NCI-H345 treated with DMSO at 0.1 percent for 48 hours (cell line): ENCODE data around the gene FMOD.

ENCODE experiments used
- DNase-seq: peaks from one replicate; lab custom pipeline; 2025; ENCODE audit not compliant: unreplicated experiment; lab: John Stamatoyannopoulos, UW

Gene FMOD

GRCh38 chr1:203351037-203351625 is at the start of gene FMOD:
FMOD (minus strand) TSS chr1:203351122; CDS start chr1:203348270, 2,852 bp downstream.
- DNase-seq = no peak

DNA sequence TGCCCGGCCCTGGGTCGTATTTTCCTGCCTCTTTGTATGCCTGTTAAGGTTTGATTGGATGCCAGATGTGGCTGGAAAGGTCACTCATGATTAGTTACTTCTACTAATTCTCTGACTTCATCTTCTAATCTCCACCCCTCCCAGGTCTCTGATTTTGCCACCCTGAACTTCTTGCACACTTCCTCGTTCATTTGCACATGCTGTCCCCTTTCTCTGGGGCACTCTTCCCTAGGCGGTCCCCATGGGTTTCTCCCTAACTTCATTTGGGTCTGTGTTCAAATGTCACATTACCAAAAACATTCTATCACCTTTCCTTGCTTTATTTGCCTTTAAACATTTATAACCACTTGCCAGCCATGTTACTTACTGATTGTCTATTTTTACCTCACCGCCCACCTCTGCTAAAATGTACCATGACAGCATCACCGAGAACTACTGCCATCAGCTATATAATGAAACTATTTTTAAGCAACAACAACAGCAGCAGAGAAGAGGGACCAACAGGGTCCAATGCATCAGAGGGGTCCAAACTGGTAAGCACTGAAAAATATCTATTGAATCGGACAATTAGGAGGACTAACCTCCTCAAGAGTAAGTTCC is 45.8 kb upstream of the FMOD start:
- no peak for DNase-seq

DNA sequence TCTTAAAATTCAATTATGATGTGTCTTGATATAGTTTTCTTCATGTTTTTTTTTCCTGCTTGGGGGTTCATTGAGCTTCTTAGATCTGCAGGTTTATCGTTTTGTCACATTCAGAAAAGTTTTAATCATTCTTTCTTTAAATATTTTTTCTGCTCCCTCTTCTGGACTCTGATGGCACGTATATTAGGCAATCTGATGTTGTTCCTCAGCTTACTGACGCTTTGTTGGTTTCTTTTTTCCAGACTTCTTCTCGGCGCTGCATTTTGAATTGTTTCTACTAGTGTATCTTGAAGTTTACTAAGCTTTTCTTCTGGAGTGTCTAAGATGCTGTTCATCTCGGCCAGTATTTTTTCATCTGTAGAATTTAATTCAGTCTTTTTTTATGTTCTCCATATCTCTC is 44.8 kb upstream of the FMOD start:
- no peak for DNase-seq

DNA sequence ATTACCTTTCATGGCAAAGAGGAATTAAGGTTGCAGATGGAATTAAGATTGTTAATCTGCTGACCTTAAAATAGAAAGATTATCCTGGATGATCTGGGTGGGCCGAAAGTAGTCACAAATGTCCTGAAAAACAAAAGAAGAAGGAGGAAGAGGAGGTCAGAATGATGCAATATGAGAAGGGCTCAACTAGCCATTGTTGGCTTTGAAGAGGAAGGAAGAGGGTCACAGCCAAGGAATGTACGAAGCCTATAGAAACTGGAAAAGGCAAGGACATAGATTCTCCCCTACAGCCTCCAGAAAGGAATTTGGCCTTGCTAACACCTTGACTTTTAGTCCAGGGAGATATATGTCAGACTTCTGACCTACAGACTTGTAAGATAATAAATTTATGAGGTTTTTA is 39.4 kb upstream of the FMOD start:
- no peak for DNase-seq

- DNase-seq = no peak
Measured at GRCh38 chr1:203388683-203389082, 37.8 kb upstream of the FMOD start.

- no peak for DNase-seq
Measured at GRCh38 chr1:203382026-203382425, 31.1 kb upstream of the FMOD start.

- no peak for DNase-seq
Measured at GRCh38 chr1:203381151-203381751, 30.3 kb upstream of the FMOD start.

GRCh38 chr1:203380420-203381150 is 29.7 kb upstream of the FMOD start:
- DNase-seq = no peak

DNA sequence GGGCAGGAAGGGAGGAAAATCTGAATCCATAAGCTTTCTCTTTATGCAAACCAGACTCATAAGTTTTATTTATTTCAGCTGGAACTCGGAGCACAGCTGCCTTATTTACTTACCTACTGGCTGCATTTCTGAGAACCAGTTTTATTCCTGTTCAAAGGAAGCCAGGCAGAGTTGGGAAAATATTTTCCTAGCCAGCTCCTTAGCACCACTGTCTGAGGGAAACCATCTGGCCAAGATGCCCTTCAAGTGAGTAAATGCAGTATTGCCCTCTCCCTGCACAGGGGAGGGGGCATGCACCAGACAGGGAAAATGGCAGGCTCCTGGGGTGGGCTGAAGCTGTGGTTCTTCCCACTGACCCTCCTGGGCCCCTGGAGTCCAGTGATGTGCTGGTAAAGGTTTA is 28.9 kb upstream of the FMOD start:
- DNase-seq = no peak

DNA sequence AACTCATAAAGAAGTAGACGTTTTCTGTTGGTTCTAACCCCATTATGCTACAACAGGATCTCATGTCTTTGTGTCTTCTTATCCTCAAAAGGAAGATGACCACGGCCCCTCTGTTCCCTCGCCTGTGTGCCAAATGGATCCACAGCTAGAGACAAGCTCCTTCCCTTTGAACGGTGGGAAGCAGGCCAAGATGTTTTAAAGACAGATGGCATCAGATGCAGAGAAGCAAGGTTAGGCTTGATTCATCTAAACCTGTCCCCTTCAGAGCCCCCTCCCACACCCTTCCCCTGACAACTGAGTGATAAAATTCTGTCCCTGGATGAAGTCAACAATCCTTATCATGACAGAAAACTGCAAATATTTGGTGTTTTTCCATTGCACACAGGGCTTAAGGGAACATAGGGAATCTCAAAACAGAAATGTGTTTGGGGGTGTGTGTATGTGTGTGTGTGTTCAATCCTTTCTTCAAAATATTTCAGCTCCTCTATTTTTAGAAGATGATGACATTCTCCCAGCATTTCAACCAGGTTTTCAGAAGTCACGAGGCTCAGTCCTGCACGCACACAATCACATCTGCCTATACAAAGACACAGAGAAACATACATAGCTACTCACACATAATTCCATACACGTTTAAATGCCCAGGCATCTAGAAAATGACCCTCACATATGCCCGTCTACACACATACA is 27.8 kb upstream of the FMOD start:
- no peak for DNase-seq

DNA sequence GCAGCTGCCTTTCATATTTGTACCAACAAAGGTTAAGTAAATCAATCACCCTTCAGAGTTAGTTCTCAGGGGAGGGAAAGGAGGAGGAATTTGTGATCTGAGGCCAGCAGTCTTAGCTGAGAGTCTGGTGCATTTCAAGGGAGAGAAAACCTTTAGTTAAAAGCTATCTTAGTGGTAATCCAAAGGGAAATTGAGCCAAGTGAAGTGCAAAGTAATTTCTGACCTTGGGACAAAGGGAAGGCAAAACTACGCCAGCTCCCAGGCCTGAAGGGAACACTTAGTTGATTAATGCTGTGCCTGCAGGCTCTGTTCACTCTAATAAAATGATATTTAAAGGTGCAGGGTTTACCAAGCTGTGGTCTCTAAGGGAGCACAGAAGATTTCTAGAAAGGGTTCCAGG is 23.1 kb upstream of the FMOD start:
- no peak for DNase-seq

- no peak for DNase-seq
Measured at GRCh38 chr1:203373002-203373401, 22.1 kb upstream of the FMOD start.

- DNase-seq = no peak
Measured at GRCh38 chr1:203371288-203371687, 20.4 kb upstream of the FMOD start.

DNA sequence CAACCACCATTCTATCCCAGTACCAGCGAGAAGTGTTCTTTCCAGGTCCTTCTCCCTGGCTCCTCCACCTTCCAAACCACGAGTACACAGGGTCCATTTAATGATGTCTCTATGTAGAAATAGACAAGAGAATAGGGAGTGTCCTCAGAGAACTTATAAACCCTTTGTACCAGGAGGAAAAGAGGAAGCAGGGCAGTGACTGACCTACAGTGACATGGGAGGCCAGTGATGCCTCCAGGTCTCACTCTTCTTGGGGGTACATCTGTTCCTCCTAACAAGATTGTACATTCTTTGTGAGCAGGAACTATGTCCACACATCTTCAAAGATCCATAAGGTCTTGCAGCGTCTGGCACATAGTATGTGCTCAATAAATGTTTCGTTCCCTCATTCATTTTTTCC is 18.7 kb upstream of the FMOD start:
- no peak for DNase-seq

- no peak for DNase-seq
Measured at GRCh38 chr1:203368624-203369451, 17.9 kb upstream of the FMOD start.

DNA sequence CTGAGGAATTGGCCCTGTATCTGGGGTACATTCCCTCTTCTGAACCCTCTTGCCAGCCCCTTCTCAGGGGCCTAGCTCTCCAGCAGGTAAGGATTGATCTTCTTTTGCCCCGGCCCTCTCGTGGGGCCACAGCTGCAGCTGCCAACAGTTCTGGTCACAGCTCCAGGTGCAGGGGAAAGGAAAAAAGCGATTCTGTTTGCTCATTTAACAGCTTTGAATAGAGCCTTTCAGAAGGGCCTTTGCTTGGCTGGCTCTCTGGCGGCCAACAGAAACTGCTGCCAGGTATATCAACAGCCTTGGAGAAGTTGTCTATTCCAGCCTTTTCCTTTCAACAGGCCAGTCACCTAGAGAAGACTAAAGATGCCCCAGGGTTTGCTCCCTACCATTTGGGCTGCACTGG is 16.1 kb upstream of the FMOD start:
- peak; percentile 82 for DNase-seq

- no peak for DNase-seq
Measured at GRCh38 chr1:203366476-203366875, 15.6 kb upstream of the FMOD start.

DNA sequence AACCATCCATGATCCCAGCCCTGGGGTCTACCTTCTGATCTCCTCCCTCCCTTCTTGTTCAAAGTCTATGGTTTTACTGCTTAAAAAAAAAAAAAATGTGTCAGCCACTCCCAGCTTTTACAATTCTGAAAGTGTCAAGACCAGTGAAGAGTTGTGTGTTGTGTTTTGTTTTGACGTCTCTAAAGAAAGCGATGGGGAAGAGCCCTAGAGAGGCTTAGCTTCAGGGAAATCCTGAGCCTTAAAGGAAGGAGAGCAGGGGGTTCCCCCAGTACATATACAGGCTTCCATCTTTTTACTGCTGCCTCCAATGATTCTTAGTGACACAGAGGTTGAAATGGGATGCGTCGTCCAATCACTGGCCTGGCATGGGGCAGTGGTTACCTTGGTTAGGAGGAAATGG is 13.9 kb upstream of the FMOD start:
- no peak for DNase-seq

GRCh38 chr1:203364094-203364801 is 13.3 kb upstream of the FMOD start:
- no peak for DNase-seq

- no peak for DNase-seq
Measured at GRCh38 chr1:203362720-203363025, 11.8 kb upstream of the FMOD start.
